NT2/D1 (cell line): ENCODE results near the gene CYP4B1.

Experiments used
- DNase-seq: peaks from one replicate; pipeline ENCODE4 v3.0.0-alpha.2; 2011; ENCODE audit warnings: low read depth, low spot score
- H3K27me3 ChIP-seq: 2 replicates; pipeline ENCODE4 v1.6.0; 2011; ENCODE audit warnings: mild to moderate bottlenecking; ENCODE audit not compliant: insufficient read length, insufficient read depth
- H3K36me3 ChIP-seq: 2 replicates; pipeline ENCODE4 v1.6.1; 2011; ENCODE audit warnings: mild to moderate bottlenecking, low read length, mixed read lengths; ENCODE audit not compliant: insufficient read depth, insufficient read length
- H3K4me1 ChIP-seq: 2 replicates; pipeline ENCODE4 v1.5.1; 2011; ENCODE audit not compliant: insufficient read depth, insufficient read length
- H3K4me3 ChIP-seq: 2 replicates; pipeline ENCODE4 v1.5.1; 2011; ENCODE audit warnings: low read depth; ENCODE audit not compliant: insufficient read length
- H3K9ac ChIP-seq: 2 replicates; pipeline ENCODE4 v1.6.0; 2011; ENCODE audit warnings: low read depth; ENCODE audit not compliant: insufficient read length
- H3K9me3 ChIP-seq: 2 replicates; pipeline ENCODE4 v1.5.1; 2011; ENCODE audit warnings: mild to moderate bottlenecking, low read length; ENCODE audit not compliant: insufficient read depth
- SUZ12 ChIP-seq: IDR thresholded peaks from 2 replicates; pipeline ENCODE4 v1.6.1; 2011; ENCODE audit not compliant: insufficient read length, insufficient read depth; ENCODE audit errors: extremely low read depth
- YY1 ChIP-seq: IDR thresholded peaks from 2 replicates; pipeline ENCODE4 v1.6.1; 2011; ENCODE audit not compliant: insufficient read length, insufficient read depth
- ZNF274 ChIP-seq: IDR thresholded peaks from 2 replicates; pipeline ENCODE4 v1.6.1; 2011; ENCODE audit warnings: mild to moderate bottlenecking, low read depth, low read length

CYP4B1 gene

GRCh38 chr1:46804926-46805325 lies 6.1 kb downstream of the CYP4B1 start:
- Histone ChIP-seq H3K9ac (no peak overlapping the region), H3K4me3 (no peak overlapping the region), H3K27me3 (no peaks in the 10 kb centered on the region), H3K4me1 (peaks cover 4% of the 10 kb centered on the region), H3K9me3 (peaks cover 6% of the 10 kb centered on the region; the same call in 1 of the 2 replicates), H3K36me3 (no peaks in the 10 kb centered on the region)
- no peak for TF ChIP-seq ZNF274
- no peak for TF ChIP-seq SUZ12
- TF ChIP-seq YY1: no peak
- no peak for DNase-seq

GRCh38 chr1:46805755-46806154 lies 6.9 kb downstream of the CYP4B1 start:
- H3K36me3 ChIP-seq: no peaks in the 10 kb centered on the region
- H3K4me1 ChIP-seq: peaks cover 4% of the 10 kb centered on the region
- no peaks in the 10 kb centered on the region for H3K27me3 ChIP-seq
- TF ChIP-seq YY1 (no peak), SUZ12 (no peak), ZNF274 (no peak)
- H3K9me3 ChIP-seq: peaks cover 6% of the 10 kb centered on the region; the same call in 1 of the 2 replicates
- no peak overlapping the region for H3K9ac ChIP-seq
- no peak overlapping the region for H3K4me3 ChIP-seq
- DNase-seq: no peak

- no peaks in the 10 kb centered on the region for H3K27me3 ChIP-seq
- peaks cover 6% of the 10 kb centered on the region; the same call in 1 of the 2 replicates for H3K9me3 ChIP-seq
- H3K4me3 ChIP-seq: no peak overlapping the region
- H3K36me3 ChIP-seq: no peaks in the 10 kb centered on the region
- no peak for TF ChIP-seq SUZ12
- TF ChIP-seq ZNF274: no peak
- TF ChIP-seq YY1: no peak
- no peak overlapping the region for H3K9ac ChIP-seq
- DNase-seq: no peak
- H3K4me1 ChIP-seq: peaks cover 4% of the 10 kb centered on the region
Measured at GRCh38 chr1:46806196-46807020, 7.6 kb downstream of the CYP4B1 start.

GRCh38 chr1:46807046-46807972 lies 8.5 kb downstream of the CYP4B1 start:
- no peak for TF ChIP-seq YY1
- TF ChIP-seq ZNF274: no peak
- TF ChIP-seq SUZ12: no peak
- Histone ChIP-seq H3K4me3 (no peak overlapping the region), H3K27me3 (no peaks in the 10 kb centered on the region), H3K9ac (no peak overlapping the region), H3K36me3 (no peaks in the 10 kb centered on the region), H3K9me3 (peaks cover 6% of the 10 kb centered on the region; the same call in 1 of the 2 replicates), H3K4me1 (peaks cover 4% of the 10 kb centered on the region)
- DNase-seq: no peak

- Histone ChIP-seq H3K27me3 (no peaks in the 10 kb centered on the region), H3K36me3 (no peaks in the 10 kb centered on the region), H3K4me1 (peaks cover 4% of the 10 kb centered on the region), H3K4me3 (no peak overlapping the region), H3K9ac (no peak overlapping the region), H3K9me3 (peaks cover 6% of the 10 kb centered on the region; the same call in 1 of the 2 replicates)
- DNase-seq: no peak
- TF ChIP-seq ZNF274 (no peak), YY1 (no peak), SUZ12 (no peak)
Measured at GRCh38 chr1:46809071-46809470, 10.2 kb downstream of the CYP4B1 start.

- Histone ChIP-seq H3K4me3 (no peak overlapping the region), H3K4me1 (peaks cover 4% of the 10 kb centered on the region), H3K9me3 (peaks cover 6% of the 10 kb centered on the region; the same call in 1 of the 2 replicates), H3K36me3 (no peaks in the 10 kb centered on the region), H3K27me3 (no peaks in the 10 kb centered on the region), H3K9ac (no peak overlapping the region)
- TF ChIP-seq YY1 (no peak), SUZ12 (no peak), ZNF274 (no peak)
- DNase-seq: no peak
Measured at GRCh38 chr1:46809904-46810303, 11.1 kb downstream of the CYP4B1 start.
